Measurements from ENCODE around the gene ZNF423. TPM values are rescaled to one million over a fixed set of nuclear protein-coding genes. Genes with fewer than 3 reads are reported as not detected.
A peak's percentile ranks its signal among the peaks of the same experiment; 100 is the strongest.

ZNF423 gene
- polyA plus RNA-seq, 1 of the 3 experiments (the other 2 are of a cell fraction): 1.2 TPM

DNA sequence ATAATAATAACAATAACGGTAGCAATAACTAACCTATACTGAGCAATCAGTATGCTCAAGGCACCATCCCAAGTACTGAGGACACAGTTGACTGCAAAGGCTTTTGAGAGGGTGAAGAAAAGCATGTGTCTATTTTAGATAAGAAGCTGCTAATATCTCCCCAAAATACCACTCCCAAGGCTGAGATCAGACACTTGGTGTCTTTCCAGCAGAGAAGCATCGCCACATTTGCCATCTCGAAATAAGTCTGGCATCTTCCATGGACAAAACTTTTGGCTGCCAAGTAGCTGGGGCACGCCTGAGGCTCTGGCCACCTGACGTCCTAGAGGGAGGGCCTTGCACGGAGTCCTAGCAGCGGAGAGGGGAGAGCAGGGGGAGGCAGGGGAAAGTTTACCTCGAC is 39.0 kb downstream of the ZNF423 start:
- Histone ChIP-seq H3F3A (replicated peaks; ENCODE audit: insufficient read depth) (no peaks in the 10 kb centered on the region), H3K4me1 (ENCODE audit: control insufficient read depth in 1 of 2, insufficient read depth in 2 of 2, low read depth in 1 of 2, low read length in 1 of 2) (peaks cover 0 to 37% of the 10 kb centered on the region in 2 experiments; a peak in 2 of 4 replicates), H3K36me3 (replicated peaks in 1 of 2; ENCODE audit: control insufficient read depth in 1 of 2, insufficient read depth in 2 of 2, low read length in 1 of 2) (no peaks in the 10 kb centered on the region), H3K9me3 (no peaks in the 10 kb centered on the region), H3K27me3 (ENCODE audit: insufficient read depth) (no peaks in the 10 kb centered on the region), H3K4me2 (no peak overlapping the region), H4K20me1 (ENCODE audit: insufficient read depth) (0 out of 2 replicates have a peak, but pooled peaks cover 4% of the 10 kb centered on the region), H3K27ac (ENCODE audit: low read depth in 2 of 2, low read length in 1 of 2) (peak overlapping the region in 1 of 2 experiments; percentile 62; a peak in 2 of 4 replicates), H3K4me3 (ENCODE audit: low read depth in 2 of 2, low read length in 1 of 2) (no peak overlapping the region), H3K9ac (no peak overlapping the region), H3K9me2 (no peaks in the 10 kb centered on the region), H2AFZ (ENCODE audit: low read depth) (no peak overlapping the region), H3K79me2 (ENCODE audit: insufficient read depth) (no peaks in the 10 kb centered on the region)
- WGBS (ENCODE audit: low lambda C conversion rate): 48% methylated on average over 3 of the region's 8 CpGs
- POLR2A ChIA-PET: no interaction called here
- CTCF ChIA-PET: interaction anchor here (0.6 to 1.2 kb wide), 2 partner anchors 27 to 534 kb away, joined by 3 read pairs; no protein-coding TSS in a partner anchor
- DNase-seq: no peak
- TF ChIP-seq, protein P1, sequence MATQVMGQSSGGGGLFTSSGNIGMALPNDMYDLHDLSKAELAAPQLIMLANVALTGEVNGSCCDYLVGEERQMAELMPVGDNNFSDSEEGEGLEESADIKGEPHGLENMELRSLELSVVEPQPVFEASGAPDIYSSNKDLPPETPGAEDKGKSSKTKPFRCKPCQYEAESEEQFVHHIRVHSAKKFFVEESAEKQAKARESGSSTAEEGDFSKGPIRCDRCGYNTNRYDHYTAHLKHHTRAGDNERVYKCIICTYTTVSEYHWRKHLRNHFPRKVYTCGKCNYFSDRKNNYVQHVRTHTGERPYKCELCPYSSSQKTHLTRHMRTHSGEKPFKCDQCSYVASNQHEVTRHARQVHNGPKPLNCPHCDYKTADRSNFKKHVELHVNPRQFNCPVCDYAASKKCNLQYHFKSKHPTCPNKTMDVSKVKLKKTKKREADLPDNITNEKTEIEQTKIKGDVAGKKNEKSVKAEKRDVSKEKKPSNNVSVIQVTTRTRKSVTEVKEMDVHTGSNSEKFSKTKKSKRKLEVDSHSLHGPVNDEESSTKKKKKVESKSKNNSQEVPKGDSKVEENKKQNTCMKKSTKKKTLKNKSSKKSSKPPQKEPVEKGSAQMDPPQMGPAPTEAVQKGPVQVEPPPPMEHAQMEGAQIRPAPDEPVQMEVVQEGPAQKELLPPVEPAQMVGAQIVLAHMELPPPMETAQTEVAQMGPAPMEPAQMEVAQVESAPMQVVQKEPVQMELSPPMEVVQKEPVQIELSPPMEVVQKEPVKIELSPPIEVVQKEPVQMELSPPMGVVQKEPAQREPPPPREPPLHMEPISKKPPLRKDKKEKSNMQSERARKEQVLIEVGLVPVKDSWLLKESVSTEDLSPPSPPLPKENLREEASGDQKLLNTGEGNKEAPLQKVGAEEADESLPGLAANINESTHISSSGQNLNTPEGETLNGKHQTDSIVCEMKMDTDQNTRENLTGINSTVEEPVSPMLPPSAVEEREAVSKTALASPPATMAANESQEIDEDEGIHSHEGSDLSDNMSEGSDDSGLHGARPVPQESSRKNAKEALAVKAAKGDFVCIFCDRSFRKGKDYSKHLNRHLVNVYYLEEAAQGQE (IDR thresholded peaks at IDR 0.05; ENCODE audit: low read depth, low read length): no peak
- TF ChIP-seq EZH2phosphoT487 (IDR thresholded peaks at IDR 0.05; ENCODE audit: borderline replicate concordance, low read depth): no peak
- no peak for TF ChIP-seq TCF12 (IDR thresholded peaks at IDR 0.05)
- TF ChIP-seq GATA2 (CRISPR knock-in tag; IDR thresholded peaks at IDR 0.05): no peak
- TF ChIP-seq JUND (IDR thresholded peaks at IDR 0.05): no peak
- TF ChIP-seq FOSL2 (IDR thresholded peaks at IDR 0.05; ENCODE audit: borderline replicate concordance, low read depth): no peak

DNA sequence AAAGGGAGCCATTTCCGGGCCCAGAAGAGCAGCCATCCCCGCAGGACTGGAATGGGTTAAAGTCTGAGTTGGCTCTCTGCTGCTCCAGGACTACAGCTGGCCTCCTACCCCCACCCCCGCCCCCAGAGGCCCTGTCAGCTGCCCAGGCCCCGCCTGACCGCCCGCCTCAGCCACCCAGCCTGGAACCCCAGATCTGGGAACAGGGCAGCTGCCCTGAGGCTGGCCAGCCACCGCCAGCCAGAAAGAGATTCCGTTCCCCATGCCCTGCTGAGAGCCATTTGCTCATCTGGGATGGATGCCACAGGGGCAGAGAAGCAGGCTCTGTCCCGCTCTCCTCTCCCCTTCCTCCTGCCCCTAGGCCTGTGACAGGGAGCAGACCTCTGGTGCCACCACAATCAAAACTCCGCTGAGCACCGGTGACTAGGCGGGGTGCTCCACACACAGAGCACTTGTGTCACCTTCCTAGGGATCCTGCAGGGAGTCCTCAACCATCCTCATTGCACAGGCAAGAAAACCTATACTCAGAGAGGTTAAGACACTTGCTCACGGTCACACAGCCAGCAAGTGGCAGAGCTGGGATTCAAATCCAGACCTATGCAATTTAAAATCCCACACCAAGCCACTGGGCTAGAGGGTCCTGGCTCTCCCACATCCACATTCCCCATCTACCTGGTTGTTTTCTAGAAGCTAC is 44.1 kb downstream of the ZNF423 start:
- Histone ChIP-seq H4K20me1 (ENCODE audit: insufficient read depth) (0 out of 2 replicates have a peak, but pooled peaks cover 4% of the 10 kb centered on the region), H3F3A (replicated peaks; ENCODE audit: insufficient read depth) (no peaks in the 10 kb centered on the region), H2AFZ (ENCODE audit: low read depth) (no peak overlapping the region), H3K36me3 (replicated peaks in 1 of 2; ENCODE audit: control insufficient read depth in 1 of 2, insufficient read depth in 2 of 2, low read length in 1 of 2) (no peaks in the 10 kb centered on the region), H3K27ac (ENCODE audit: low read depth in 2 of 2, low read length in 1 of 2) (peak overlapping the region in 1 of 2 experiments; percentile 94; a peak in 2 of 4 replicates), H3K4me2 (no peak overlapping the region), H3K27me3 (ENCODE audit: insufficient read depth) (no peaks in the 10 kb centered on the region), H3K9me2 (no peaks in the 10 kb centered on the region), H3K9ac (no peak overlapping the region), H3K9me3 (no peaks in the 10 kb centered on the region), H3K4me3 (ENCODE audit: low read depth in 2 of 2, low read length in 1 of 2) (no peak overlapping the region), H3K4me1 (ENCODE audit: control insufficient read depth in 1 of 2, insufficient read depth in 2 of 2, low read depth in 1 of 2, low read length in 1 of 2) (peaks cover 0 to 55% of the 10 kb centered on the region in 2 experiments; a peak in 2 of 4 replicates), H3K79me2 (ENCODE audit: insufficient read depth) (no peaks in the 10 kb centered on the region)
- WGBS (ENCODE audit: low lambda C conversion rate): 33% methylated on average over 10 of the region's 13 CpGs
- POLR2A ChIA-PET: interaction anchor here (0.5 to 0.8 kb wide), 3 partner anchors 45 to 171 kb away, joined by 3 to 7 read pairs (median 4); no protein-coding TSS in a partner anchor
- CTCF ChIA-PET: interaction anchor here (0.9 to 6.5 kb wide), 4 partner anchors 38 to 219 kb away, joined by 3 to 27 read pairs (median 4); no protein-coding TSS in a partner anchor
- peak; percentile 96 for DNase-seq
- TF ChIP-seq, protein P2, sequence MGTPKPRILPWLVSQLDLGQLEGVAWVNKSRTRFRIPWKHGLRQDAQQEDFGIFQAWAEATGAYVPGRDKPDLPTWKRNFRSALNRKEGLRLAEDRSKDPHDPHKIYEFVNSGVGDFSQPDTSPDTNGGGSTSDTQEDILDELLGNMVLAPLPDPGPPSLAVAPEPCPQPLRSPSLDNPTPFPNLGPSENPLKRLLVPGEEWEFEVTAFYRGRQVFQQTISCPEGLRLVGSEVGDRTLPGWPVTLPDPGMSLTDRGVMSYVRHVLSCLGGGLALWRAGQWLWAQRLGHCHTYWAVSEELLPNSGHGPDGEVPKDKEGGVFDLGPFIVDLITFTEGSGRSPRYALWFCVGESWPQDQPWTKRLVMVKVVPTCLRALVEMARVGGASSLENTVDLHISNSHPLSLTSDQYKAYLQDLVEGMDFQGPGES (IDR thresholded peaks at IDR 0.05; ENCODE audit: low read depth, low read length): no peak
- TF ChIP-seq SMC3 (IDR thresholded peaks at IDR 0.05; ENCODE audit: low read depth, low read length): peak; percentile 28; the same call in 1 of the 2 replicates
- TF ChIP-seq CHD2 (IDR thresholded peaks at IDR 0.05; ENCODE audit: low read length, partially characterized antibody): peak; percentile 53
- TF ChIP-seq ELF1 (IDR thresholded peaks at IDR 0.05): no peak
- TF ChIP-seq GATA2 (CRISPR knock-in tag; IDR thresholded peaks at IDR 0.05): peak; percentile 52
- TF ChIP-seq FOSL2 (IDR thresholded peaks at IDR 0.05; ENCODE audit: borderline replicate concordance, low read depth): no peak
- TF ChIP-seq TCF12 (IDR thresholded peaks at IDR 0.05): no peak
- TF ChIP-seq MEF2A (IDR thresholded peaks at IDR 0.05; ENCODE audit: borderline replicate concordance, low read depth): no peak
- TF ChIP-seq YY1 (IDR thresholded peaks at IDR 0.05; ENCODE audit: low read depth): no peak
- TF ChIP-seq EP300 (IDR thresholded peaks at IDR 0.05; ENCODE audit: borderline replicate concordance in 1 of 2, low read depth in 1 of 2, low read length in 1 of 2): peak in 1 of 2 experiments; percentile 85; a peak in 2 of 4 replicates
- TF ChIP-seq POLR2AphosphoS5 (IDR thresholded peaks at IDR 0.05; ENCODE audit: low read depth, low read length): no peak
- TF ChIP-seq GABPA (IDR thresholded peaks at IDR 0.05; ENCODE audit: low read depth): no peak
- no peak for TF ChIP-seq RFX5 (IDR thresholded peaks at IDR 0.05; ENCODE audit: low read length)
- TF ChIP-seq EZH2phosphoT487 (IDR thresholded peaks at IDR 0.05; ENCODE audit: borderline replicate concordance, low read depth): no peak
- TF ChIP-seq, protein P3, sequence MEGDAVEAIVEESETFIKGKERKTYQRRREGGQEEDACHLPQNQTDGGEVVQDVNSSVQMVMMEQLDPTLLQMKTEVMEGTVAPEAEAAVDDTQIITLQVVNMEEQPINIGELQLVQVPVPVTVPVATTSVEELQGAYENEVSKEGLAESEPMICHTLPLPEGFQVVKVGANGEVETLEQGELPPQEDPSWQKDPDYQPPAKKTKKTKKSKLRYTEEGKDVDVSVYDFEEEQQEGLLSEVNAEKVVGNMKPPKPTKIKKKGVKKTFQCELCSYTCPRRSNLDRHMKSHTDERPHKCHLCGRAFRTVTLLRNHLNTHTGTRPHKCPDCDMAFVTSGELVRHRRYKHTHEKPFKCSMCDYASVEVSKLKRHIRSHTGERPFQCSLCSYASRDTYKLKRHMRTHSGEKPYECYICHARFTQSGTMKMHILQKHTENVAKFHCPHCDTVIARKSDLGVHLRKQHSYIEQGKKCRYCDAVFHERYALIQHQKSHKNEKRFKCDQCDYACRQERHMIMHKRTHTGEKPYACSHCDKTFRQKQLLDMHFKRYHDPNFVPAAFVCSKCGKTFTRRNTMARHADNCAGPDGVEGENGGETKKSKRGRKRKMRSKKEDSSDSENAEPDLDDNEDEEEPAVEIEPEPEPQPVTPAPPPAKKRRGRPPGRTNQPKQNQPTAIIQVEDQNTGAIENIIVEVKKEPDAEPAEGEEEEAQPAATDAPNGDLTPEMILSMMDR (IDR thresholded peaks at IDR 0.05): no peak
- TF ChIP-seq FOXM1 (IDR thresholded peaks at IDR 0.05; ENCODE audit: low read depth): no peak
- TF ChIP-seq NFIC (IDR thresholded peaks at IDR 0.05; ENCODE audit: borderline replicate concordance): no peak
- TF ChIP-seq TEAD4 (IDR thresholded peaks at IDR 0.05; ENCODE audit: borderline replicate concordance, insufficient read depth): no peak
- TF ChIP-seq TAF1 (IDR thresholded peaks at IDR 0.05; ENCODE audit: borderline replicate concordance, low read depth, low read length): no peak
